ENCODE data around the gene CYP4F12.
"Not testable (repeated sequence)": the region's sequence is repeated elsewhere in the genome, so short reads cannot be mapped to it uniquely, and the experiment has no call there.

Gene CYP4F12

DNA sequence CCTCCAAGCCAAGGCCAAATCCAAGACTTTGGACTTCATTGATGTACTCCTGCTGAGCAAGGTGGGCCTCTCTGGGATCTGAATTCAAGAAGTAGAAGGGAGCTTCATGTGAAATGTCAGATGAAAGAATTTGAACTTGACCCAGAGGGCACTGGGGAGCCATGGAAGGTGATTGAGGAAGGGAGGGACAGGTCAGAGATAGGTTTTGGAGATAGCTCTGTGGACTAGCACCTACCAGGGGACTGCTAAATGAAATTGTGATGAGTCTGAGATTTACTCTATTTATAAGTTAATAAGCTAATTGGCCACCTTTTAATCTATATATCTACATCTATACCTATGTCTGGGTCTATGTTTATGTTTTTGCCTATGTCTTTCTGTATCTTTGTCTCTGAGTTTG is 22.8 kb upstream of the CYP4F12 start:
- DNase-seq (ENCODE audit: low read depth in 2 of 3, low spot score in 2 of 3), result not testable (repeated sequence)

- no peak for DNase-seq (ENCODE audit: low read depth in 2 of 3, low spot score in 2 of 3)
Measured at GRCh38 chr19:15651791-15652190, 21.1 kb upstream of the CYP4F12 start.

DNA sequence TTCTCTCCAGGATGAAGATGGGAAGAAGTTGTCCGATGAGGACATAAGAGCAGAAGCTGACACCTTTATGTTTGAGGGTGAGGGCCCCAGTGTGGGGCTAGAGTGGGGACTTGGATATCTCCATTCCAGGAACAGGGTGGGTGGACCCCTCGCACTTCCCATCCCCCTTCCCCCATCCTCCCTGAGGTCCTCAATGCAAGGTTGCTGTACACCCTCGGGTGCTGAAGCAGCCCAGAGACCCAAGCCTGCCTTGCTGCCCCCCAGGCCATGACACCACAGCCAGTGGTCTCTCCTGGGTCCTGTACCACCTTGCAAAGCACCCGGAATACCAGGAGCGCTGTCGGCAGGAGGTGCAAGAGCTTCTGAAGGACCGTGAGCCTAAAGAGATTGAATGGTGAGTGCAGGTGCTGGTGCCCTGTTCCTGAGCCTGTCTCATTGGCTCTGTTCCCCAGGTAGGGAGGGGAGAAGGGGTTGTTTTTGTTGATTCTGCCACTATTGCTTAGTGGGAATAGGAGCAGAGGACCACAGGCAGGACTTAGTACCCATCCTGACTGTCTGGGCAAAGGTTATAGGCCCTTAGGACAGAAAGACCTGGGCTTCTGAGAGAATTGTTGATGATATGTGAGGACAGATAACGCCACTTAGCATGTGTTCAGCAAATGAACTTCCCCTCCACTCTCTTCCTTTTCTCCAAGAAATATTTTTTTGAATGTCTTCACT is 20.2 kb upstream of the CYP4F12 start:
- no peak for DNase-seq (ENCODE audit: low read depth in 2 of 3, low spot score in 2 of 3)

GRCh38 chr19:15656467-15656866 is 16.4 kb upstream of the CYP4F12 start:
- DNase-seq (ENCODE audit: low read depth in 2 of 3, low spot score in 2 of 3), result no peak

- DNase-seq (ENCODE audit: low read depth in 2 of 3, low spot score in 2 of 3), result no peak
Measured at GRCh38 chr19:15663247-15663646, 9.6 kb upstream of the CYP4F12 start.

GRCh38 chr19:15666186-15666585 is 6.7 kb upstream of the CYP4F12 start:
- no peak for DNase-seq (ENCODE audit: low read depth in 2 of 3, low spot score in 2 of 3)

GRCh38 chr19:15666883-15667282 is 6.0 kb upstream of the CYP4F12 start:
- no peak for DNase-seq (ENCODE audit: low read depth in 2 of 3, low spot score in 2 of 3)

GRCh38 chr19:15669440-15669839 is 3.4 kb upstream of the CYP4F12 start:
- DNase-seq (ENCODE audit: low read depth in 2 of 3, low spot score in 2 of 3), result no peak

DNA sequence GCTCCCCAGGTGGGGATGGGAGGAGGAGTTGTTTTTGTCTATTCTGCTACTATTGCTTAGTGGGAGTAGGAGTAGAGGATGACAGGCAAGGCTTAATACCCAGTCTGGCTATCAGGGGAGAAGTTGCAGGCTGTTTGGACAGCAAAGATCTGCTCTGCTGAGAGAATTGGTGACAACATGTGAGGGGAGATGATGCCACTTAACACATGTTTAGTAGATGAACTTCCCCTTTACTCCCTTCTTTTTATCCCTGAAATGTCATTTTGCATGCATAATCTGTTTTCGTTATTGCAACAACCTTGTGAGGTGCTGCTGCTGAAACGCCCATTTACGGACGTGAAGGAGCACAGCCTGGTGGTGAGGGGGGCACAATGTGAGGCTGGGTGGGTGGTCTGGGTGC is 3.0 kb upstream of the CYP4F12 start:
- DNase-seq (ENCODE audit: low read depth in 2 of 3, low spot score in 2 of 3), result no peak

GRCh38 chr19:15671237-15671821 is 1.6 kb upstream of the CYP4F12 start:
- no peak for DNase-seq (ENCODE audit: low read depth in 2 of 3, low spot score in 2 of 3)

DNA sequence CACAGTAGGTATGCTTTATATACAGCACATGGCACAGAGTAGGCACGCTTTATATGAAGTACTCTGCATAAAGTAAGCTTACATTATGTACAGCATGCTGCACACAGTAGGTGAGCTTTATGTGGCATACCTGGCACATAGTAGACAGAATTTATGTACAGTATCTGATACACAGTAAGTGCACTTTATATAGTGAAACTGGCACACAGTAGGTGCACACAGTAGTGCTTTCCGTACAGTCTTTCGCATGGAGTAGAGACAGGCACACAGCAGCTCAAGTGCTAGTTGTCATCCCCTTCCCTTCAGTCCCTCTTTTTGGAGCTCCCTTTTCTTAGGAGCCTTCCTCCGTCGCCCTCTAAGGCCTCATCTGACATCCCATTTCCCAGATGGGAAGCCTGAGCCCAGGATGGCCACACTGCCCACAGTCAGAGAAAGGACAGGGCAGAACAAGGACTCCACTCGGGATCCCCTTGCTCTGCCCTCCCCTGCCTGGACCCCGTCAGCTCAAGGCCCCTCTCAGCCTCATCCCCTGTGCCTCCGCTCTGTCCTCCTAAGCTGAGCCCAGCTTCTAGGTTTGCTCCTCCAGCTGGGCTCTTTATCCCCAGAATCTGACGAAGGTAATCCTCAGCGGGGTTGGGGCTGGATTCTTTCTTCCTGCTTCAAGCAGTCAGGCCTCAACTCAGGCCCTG is 852 bp upstream of the CYP4F12 start:
- no peak for DNase-seq (ENCODE audit: low read depth in 2 of 3, low spot score in 2 of 3)

GRCh38 chr19:15673176-15673654 is 328 bp downstream of the CYP4F12 start:
- no peak for DNase-seq (ENCODE audit: low read depth in 2 of 3, low spot score in 2 of 3)

GRCh38 chr19:15675560-15675959 is 2.7 kb downstream of the CYP4F12 start:
- DNase-seq (ENCODE audit: low read depth in 2 of 3, low spot score in 2 of 3), result no peak

DNA sequence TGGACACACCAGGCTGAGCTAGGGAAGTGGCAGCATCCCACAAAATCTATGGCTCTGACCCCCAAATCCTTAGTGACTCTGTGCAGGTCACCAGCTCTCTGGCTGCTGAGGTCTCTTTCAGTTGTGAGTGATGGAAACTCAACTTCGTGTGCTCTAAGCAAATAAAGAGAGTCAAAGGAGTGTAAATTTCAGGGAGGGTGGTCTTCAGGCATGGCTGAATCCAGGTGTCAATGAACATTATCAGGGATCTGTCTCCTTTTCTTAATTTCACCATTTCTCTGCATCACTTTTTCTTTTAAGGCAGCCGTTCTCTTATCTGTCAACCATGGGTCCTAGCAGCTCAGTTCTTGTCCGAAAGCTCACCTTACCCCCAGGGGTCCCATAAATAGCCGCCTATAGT is 6.2 kb downstream of the CYP4F12 start:
- DNase-seq (ENCODE audit: low read depth in 2 of 3, low spot score in 2 of 3), result no peak

DNA sequence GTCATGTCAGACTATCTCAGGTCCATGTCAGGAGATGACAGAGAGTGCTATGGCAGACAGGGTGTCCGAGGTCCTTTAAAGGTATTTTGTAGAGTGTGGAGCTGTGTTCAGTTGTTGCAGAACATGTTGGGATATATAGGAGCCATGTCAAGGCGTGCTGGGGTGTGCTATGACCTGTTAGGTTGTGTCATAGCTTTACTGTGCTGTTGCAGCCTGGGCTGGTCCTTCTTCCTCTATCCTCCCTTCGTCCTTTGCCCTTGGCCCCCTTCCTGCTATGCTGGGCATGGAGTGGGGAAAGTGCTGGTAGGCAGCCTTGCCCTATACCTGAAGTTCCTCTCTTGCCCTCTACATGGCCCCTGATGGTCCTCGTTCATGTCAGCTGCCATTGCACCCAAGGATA is 7.0 kb downstream of the CYP4F12 start:
- DNase-seq (ENCODE audit: low read depth in 2 of 3, low spot score in 2 of 3), result not testable (repeated sequence)

GRCh38 chr19:15680478-15681322 is 7.8 kb downstream of the CYP4F12 start:
- no peak for DNase-seq (ENCODE audit: low read depth in 2 of 3, low spot score in 2 of 3)

DNA sequence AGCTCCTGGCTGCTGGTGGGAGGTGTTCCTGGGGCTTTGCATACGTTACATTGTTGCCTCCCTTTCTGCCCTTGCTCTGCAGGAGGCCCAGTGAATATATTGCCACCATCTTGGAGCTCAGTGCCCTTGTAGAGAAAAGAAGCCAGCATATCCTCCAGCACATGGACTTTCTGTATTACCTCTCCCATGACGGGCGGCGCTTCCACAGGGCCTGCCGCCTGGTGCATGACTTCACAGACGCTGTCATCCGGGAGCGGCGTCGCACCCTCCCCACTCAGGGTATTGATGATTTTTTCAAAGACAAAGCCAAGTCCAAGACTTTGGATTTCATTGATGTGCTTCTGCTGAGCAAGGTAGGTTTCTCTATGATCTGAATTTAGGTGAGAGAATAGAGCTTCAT is 10.5 kb downstream of the CYP4F12 start:
- DNase-seq (ENCODE audit: low read depth in 2 of 3, low spot score in 2 of 3), result no peak

DNA sequence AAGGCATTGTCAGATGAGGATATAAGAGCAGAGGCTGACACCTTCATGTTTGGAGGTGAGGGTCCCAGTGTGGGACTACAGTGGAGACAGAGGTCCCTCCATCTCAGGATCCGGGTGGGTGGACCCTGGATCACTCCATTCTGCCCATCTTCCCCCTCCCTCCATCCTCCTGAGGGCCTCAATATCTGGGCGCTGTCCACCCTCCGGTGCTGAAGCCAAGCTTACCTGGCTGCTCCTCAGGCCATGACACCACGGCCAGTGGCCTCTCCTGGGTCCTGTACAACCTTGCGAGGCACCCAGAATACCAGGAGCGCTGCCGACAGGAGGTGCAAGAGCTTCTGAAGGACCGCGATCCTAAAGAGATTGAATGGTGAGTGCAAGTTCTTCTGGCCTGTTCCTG is 11.9 kb downstream of the CYP4F12 start:
- DNase-seq (ENCODE audit: low read depth in 2 of 3, low spot score in 2 of 3), result no peak

GRCh38 chr19:15696654-15697194 is 23.8 kb downstream of the CYP4F12 start:
- no peak for DNase-seq (ENCODE audit: low read depth in 2 of 3, low spot score in 2 of 3)

DNA sequence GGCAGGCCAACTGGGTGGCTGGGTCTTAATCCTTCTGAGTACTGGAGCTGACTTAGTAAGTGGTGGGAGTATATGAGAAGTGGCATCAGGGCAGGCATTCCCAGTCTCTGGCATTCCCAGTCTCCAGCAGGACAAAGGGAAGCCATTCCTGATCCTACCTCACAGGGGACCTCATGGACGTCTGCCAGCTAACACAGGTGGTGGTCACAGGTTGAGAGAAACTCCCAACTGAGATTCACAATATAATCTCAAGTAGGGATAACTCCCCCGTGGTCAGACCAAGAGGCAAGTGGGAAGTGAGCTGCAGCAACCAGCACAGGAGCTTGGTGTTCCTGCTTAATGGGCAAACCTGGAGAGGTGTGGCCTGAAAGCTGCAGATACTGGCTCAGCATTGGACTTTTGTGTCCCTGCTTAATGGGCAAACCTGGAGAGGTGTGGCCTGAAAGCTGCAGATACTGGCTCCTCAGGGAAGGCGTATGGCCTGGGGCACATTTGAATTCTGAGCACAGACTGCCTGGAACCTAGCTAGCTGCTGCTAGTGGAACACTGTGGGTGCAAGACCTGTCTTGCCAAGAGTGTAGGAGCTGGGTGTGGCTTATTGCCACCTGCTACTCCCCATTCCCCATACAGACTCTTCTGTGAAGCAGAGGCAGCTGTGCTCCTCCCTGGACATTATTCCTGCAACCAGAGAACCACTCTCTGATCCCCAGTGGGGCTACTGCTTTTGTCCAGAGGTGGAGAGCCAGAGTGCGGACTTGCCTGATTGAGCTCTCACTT is 29.1 kb downstream of the CYP4F12 start:
- DNase-seq (ENCODE audit: low read depth in 2 of 3, low spot score in 2 of 3), result no peak
